Neuronal stem cell (in vitro differentiated cells): ENCODE results near the gene SORT1.

Experiments
- DNase-seq: peaks from one replicate; pipeline ENCODE4 v3.0.0-alpha.2; 2013; ENCODE audit warnings: low spot score
- H2AFZ ChIP-seq: one replicate; pipeline ENCODE4 v1.6.1; 2013; ENCODE audit warnings: mild to moderate bottlenecking, low read length, inconsistent platforms
- H2AK5ac ChIP-seq: 2 replicates; pipeline ENCODE4 v1.6.1; 2013; ENCODE audit warnings: low read depth, mild to moderate bottlenecking, inconsistent platforms, low read length, moderate library complexity, mixed read lengths
- H2BK120ac ChIP-seq: 2 replicates; pipeline ENCODE4 v1.6.1; 2013; ENCODE audit warnings: low read depth, mild to moderate bottlenecking, inconsistent platforms, low read length, moderate library complexity, mixed read lengths
- H2BK12ac ChIP-seq: one replicate; pipeline ENCODE4 v1.6.1; 2013; ENCODE audit warnings: low read length, inconsistent platforms
- H2BK15ac ChIP-seq: 2 replicates; pipeline ENCODE4 v1.6.1; 2013; ENCODE audit warnings: mild to moderate bottlenecking, low read length, inconsistent platforms, mixed read lengths
- H2BK5ac ChIP-seq: one replicate; pipeline ENCODE4 v1.6.1; 2013; ENCODE audit warnings: inconsistent platforms, mild to moderate bottlenecking, low read length, moderate library complexity
- H3K14ac ChIP-seq: one replicate; pipeline ENCODE4 v1.6.1; 2013; ENCODE audit warnings: low read length, inconsistent platforms
- H3K18ac ChIP-seq: 2 replicates; pipeline ENCODE4 v1.6.1; 2013; ENCODE audit warnings: low read length, inconsistent platforms
- H3K23ac ChIP-seq: 2 replicates; pipeline ENCODE4 v1.6.1; 2013; ENCODE audit warnings: low read depth, mild to moderate bottlenecking, mixed read lengths, low read length, inconsistent platforms; ENCODE audit not compliant: poor library complexity
- H3K27ac ChIP-seq: replicated peaks from 3 replicates; pipeline ENCODE4 v1.5.1; 2013; ENCODE audit warnings: low read length, inconsistent platforms
- H3K27me3 ChIP-seq, 3 experiments: 2 replicates each; pipeline ENCODE4 v1.6.1; 2013; ENCODE audit warnings: low read length in 3 of 3, mild to moderate bottlenecking in 2 of 3, inconsistent platforms in 1 of 3, low read depth in 1 of 3, mixed read lengths in 1 of 3, moderate library complexity in 1 of 3; ENCODE audit not compliant: control insufficient read depth in 3 of 3, insufficient read depth in 3 of 3
- H3K36me3 ChIP-seq, 2 donors: replicated peaks in 1 of 2; 2 replicates each; pipeline ENCODE4 v1.6.1; 2013; ENCODE audit warnings: low read length in 2 of 2; ENCODE audit not compliant: control insufficient read depth in 2 of 2, insufficient read depth in 2 of 2
- H3K4ac ChIP-seq: 2 replicates; pipeline ENCODE4 v1.6.1; 2013; ENCODE audit warnings: inconsistent platforms, mild to moderate bottlenecking, low read length, moderate library complexity
- H3K4me1 ChIP-seq, 2 donors: 1 replicate in 1 of 2; 2 replicates in 1 of 2; pipeline ENCODE4 v1.6.1; 2013; ENCODE audit warnings: low read length in 2 of 2, low read depth in 1 of 2; ENCODE audit not compliant: control insufficient read depth in 2 of 2, insufficient read depth in 1 of 2
- H3K4me2 ChIP-seq: one replicate; pipeline ENCODE4 v1.6.1; 2013; ENCODE audit warnings: mild to moderate bottlenecking, low read length, inconsistent platforms; ENCODE audit not compliant: insufficient read depth, poor library complexity, severe bottlenecking
- H3K4me3 ChIP-seq, 2 donors: 2 replicates each; pipeline ENCODE4 v1.5.1; 2013; ENCODE audit warnings: low read length in 2 of 2, mild to moderate bottlenecking in 2 of 2, inconsistent platforms in 1 of 2, moderate library complexity in 1 of 2
- H3K79me1 ChIP-seq: one replicate; pipeline ENCODE4 v1.6.1; 2013; ENCODE audit warnings: low read depth, mild to moderate bottlenecking, inconsistent platforms, low read length, moderate library complexity
- H3K9ac ChIP-seq: one replicate; pipeline ENCODE4 v1.6.1; 2013; ENCODE audit warnings: mild to moderate bottlenecking, low read depth, low read length, inconsistent platforms; ENCODE audit not compliant: poor library complexity
- H3K9me3 ChIP-seq, 2 donors: replicated peaks in 1 of 2; 2 replicates each; pipeline versions ENCODE3 to v1.6.1; 2013; ENCODE audit warnings: low read length in 2 of 2, mild to moderate bottlenecking in 2 of 2, inconsistent platforms in 1 of 2, low read depth in 1 of 2, mixed read lengths in 1 of 2, moderate library complexity in 1 of 2; ENCODE audit not compliant: control insufficient read depth in 2 of 2, insufficient read depth in 1 of 2
- H4K8ac ChIP-seq: one replicate; pipeline ENCODE4 v1.6.1; 2013; ENCODE audit warnings: low read depth, mild to moderate bottlenecking, inconsistent platforms, low read length, moderate library complexity
- H4K91ac ChIP-seq: one replicate; pipeline ENCODE4 v1.6.1; 2013; ENCODE audit warnings: low read length, low read depth, mild to moderate bottlenecking, inconsistent platforms; ENCODE audit not compliant: poor library complexity
- WGBS, 2 donors: extraction: QIAGEN DNeasy Blood & Tissue Kit; methylation state at CpG; one replicate each; pipeline ENCODE4 v1.1.7; 2013; ENCODE audit warnings: missing lambda C conversion rate in 2 of 2, mixed read lengths in 1 of 2; ENCODE audit not compliant: insufficient read length in 2 of 2, insufficient replicate concordance in 1 of 2; ENCODE audit errors: extremely low coverage in 2 of 2; 5-methylcytosine and 5-hydroxymethylcytosine counted together

SORT1 gene

GRCh38 chr1:109368464-109368863 is 29.3 kb downstream of the SORT1 start:
- Histone ChIP-seq H4K8ac (no peak overlapping the region), H2BK12ac (no peak overlapping the region), H3K4me1 (peaks cover 0 to 2% of the 10 kb centered on the region in 2 donors), H2AK5ac (no peak overlapping the region), H2BK120ac (no peak overlapping the region), H2AFZ (no peak overlapping the region), H3K4me2 (no peak overlapping the region), H3K9ac (no peak overlapping the region), H3K23ac (no peak overlapping the region), H2BK15ac (no peak overlapping the region), H3K27ac (no peak overlapping the region), H3K27me3 (no peaks in the 10 kb centered on the region), H3K79me1 (no peaks in the 10 kb centered on the region), H3K36me3 (peaks cover 7 to 40% of the 10 kb centered on the region in 2 donors), H3K18ac (no peak overlapping the region), H4K91ac (no peak overlapping the region), H3K14ac (no peak overlapping the region), H3K9me3 (no peaks in the 10 kb centered on the region), H3K4ac (no peak overlapping the region), H3K4me3 (no peak overlapping the region), H2BK5ac (no peak overlapping the region)
- DNase-seq: no peak
- no CpG with 5 or more reads among the region's 1 CpG for WGBS, 2 donors

DNA sequence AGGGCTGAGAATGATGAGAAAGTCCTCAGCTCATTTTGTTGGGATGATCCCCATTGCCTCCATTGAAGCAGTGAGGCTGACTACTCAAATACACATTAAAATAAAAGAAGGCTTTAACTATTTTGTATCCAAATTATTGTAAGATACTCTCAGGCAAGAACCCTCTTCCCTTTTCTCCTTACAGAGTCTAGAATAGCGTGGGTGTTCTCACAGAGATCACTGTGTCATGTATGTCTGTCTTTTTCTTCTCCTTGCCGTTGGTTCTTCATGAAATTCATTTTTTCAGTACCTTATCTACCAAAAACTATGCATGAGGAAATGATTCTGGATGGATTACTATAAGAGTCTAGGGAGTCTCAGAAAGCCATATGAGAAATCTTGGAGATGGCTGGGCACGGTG is 30.1 kb downstream of the SORT1 start:
- Histone ChIP-seq H4K91ac (no peak overlapping the region), H3K9ac (no peak overlapping the region), H4K8ac (no peak overlapping the region), H3K23ac (no peak overlapping the region), H2BK120ac (no peak overlapping the region), H3K14ac (no peak overlapping the region), H3K4me2 (no peak overlapping the region), H3K9me3 (no peaks in the 10 kb centered on the region), H2BK5ac (no peak overlapping the region), H3K18ac (no peak overlapping the region), H2AK5ac (no peak overlapping the region), H2BK15ac (no peak overlapping the region), H3K36me3 (peaks cover 7 to 40% of the 10 kb centered on the region in 2 donors), H2AFZ (no peak overlapping the region), H3K4me3 (no peak overlapping the region), H3K27ac (no peak overlapping the region), H2BK12ac (no peak overlapping the region), H3K79me1 (no peaks in the 10 kb centered on the region), H3K4ac (no peak overlapping the region), H3K27me3 (no peaks in the 10 kb centered on the region), H3K4me1 (peaks cover 0 to 2% of the 10 kb centered on the region in 2 donors)
- no CpG with 5 or more reads among the region's 3 CpGs for WGBS, 2 donors
- no peak for DNase-seq

DNA sequence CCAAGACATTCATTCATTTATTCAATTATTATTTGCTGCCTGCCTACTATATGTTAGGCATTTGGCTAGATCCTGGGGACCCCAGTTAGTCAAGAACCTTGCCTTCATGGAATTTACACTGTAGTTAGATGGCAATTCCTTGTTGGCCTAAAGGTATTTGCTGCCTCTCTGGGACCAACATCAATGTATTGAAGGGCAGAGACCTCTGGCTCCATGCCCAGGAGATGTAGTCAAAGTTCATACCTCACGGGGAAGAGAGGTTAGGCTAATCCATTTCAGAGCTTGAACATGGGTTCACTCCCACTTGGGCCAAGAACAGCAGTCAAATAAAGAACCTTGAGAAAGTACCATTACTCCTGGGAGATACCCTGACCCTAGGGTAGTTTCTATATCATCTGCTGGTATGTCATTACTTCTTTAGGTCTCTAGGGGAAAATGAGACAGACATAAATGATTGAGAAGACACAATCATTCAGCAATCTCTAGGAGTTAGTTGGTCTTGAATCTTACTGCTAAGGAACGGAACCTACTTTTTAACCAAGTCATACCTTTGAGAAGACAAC is 32.0 kb downstream of the SORT1 start:
- no peak overlapping the region for H3K23ac ChIP-seq
- H3K18ac ChIP-seq: no peak overlapping the region
- no peak overlapping the region for H3K4me2 ChIP-seq
- H3K9me3 ChIP-seq: no peaks in the 10 kb centered on the region
- WGBS, 2 donors: no CpG with 5 or more reads among the region's 2 CpGs
- H3K4me3 ChIP-seq: no peak overlapping the region
- H3K36me3 ChIP-seq: peaks cover 8 to 40% of the 10 kb centered on the region in 2 donors
- H3K4ac ChIP-seq: no peak overlapping the region
- no peaks in the 10 kb centered on the region for H3K4me1 ChIP-seq
- no peak overlapping the region for H2BK5ac ChIP-seq
- H2AK5ac ChIP-seq: no peak overlapping the region
- H3K9ac ChIP-seq: no peak overlapping the region
- no peak overlapping the region for H2BK15ac ChIP-seq
- no peak overlapping the region for H4K91ac ChIP-seq
- no peak overlapping the region for H4K8ac ChIP-seq
- H2BK120ac ChIP-seq: no peak overlapping the region
- no peak overlapping the region for H2BK12ac ChIP-seq
- no peak overlapping the region for H2AFZ ChIP-seq
- no peaks in the 10 kb centered on the region for H3K27me3 ChIP-seq
- H3K79me1 ChIP-seq: no peaks in the 10 kb centered on the region
- H3K14ac ChIP-seq: no peak overlapping the region
- H3K27ac ChIP-seq: no peak overlapping the region
- no peak for DNase-seq

DNA sequence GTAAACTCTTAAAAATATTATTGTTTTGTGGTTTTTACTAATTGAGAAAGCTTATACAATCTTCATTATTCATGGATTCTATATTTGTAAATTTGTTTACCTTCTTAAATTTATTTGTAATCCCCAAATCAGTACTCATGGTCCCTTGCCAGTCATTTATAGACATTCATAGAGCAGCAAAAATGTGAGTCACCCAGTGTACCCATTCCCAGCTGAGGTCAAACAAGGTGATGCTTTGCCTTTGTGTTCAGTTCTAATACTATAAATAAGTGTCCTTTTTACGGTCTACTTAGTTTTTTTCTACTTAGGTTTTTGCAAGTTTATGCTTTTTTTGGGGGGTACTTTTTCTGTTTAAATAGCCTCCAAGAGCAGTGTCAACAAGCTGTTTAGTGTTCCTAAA is 36.1 kb downstream of the SORT1 start:
- no CpG with 5 or more reads among the region's 1 CpG for WGBS, 2 donors

More for the DNA sequence above, 36.1 kb downstream of the SORT1 start:
- H3K23ac ChIP-seq: no peak overlapping the region
- no peak overlapping the region for H3K14ac ChIP-seq
- no peak overlapping the region for H3K4ac ChIP-seq
- no peak overlapping the region for H2AK5ac ChIP-seq
- no peak overlapping the region for H3K9ac ChIP-seq
- no peak overlapping the region for H4K8ac ChIP-seq
- no peaks in the 10 kb centered on the region for H3K4me1 ChIP-seq
- H3K9me3 ChIP-seq: no peaks in the 10 kb centered on the region
- peaks cover 4 to 21% of the 10 kb centered on the region in 2 donors for H3K36me3 ChIP-seq
- no peak overlapping the region for H3K4me3 ChIP-seq
- no peaks in the 10 kb centered on the region for H3K27me3 ChIP-seq
- H4K91ac ChIP-seq: no peak overlapping the region
- no peak overlapping the region for H2AFZ ChIP-seq
- no peak overlapping the region for H3K18ac ChIP-seq
- H2BK120ac ChIP-seq: no peak overlapping the region
- no peak for DNase-seq
- no peak overlapping the region for H3K27ac ChIP-seq
- no peak overlapping the region for H2BK5ac ChIP-seq
- no peak overlapping the region for H3K4me2 ChIP-seq
- H2BK15ac ChIP-seq: no peak overlapping the region
- H3K79me1 ChIP-seq: no peaks in the 10 kb centered on the region
- no peak overlapping the region for H2BK12ac ChIP-seq
